Transverse colon (tissue), 3 donors: Measurements from ENCODE around the gene FNDC7.

ENCODE experiments used
- CTCF ChIP-seq, 5 experiments: fragments of 200-600 bp in 3 of 5; fragments of 450-650 bp in 2 of 5; sonication (generic) in 3 of 5; IDR thresholded peaks; 1 replicate in 2 of 5; 2 replicates in 3 of 5; pipeline ENCODE4 v1.5.1; 2016 to 2017; ENCODE audit warnings: antibody characterized with exemption in 5 of 5, inconsistent platforms in 3 of 5, mild to moderate bottlenecking in 2 of 5, moderate library complexity in 1 of 5
- EP300 ChIP-seq: sonication (generic); formaldehyde crosslinking; IDR thresholded peaks from one replicate; pipeline ENCODE4 v1.6.1; 2017; ENCODE audit warnings: antibody characterized with exemption, low read depth
- POLR2A ChIP-seq: fragments of 450-650 bp; IDR thresholded peaks from one replicate; pipeline ENCODE4 v1.6.1; 2016; ENCODE audit warnings: antibody characterized with exemption, mild to moderate bottlenecking, moderate library complexity

DNA sequence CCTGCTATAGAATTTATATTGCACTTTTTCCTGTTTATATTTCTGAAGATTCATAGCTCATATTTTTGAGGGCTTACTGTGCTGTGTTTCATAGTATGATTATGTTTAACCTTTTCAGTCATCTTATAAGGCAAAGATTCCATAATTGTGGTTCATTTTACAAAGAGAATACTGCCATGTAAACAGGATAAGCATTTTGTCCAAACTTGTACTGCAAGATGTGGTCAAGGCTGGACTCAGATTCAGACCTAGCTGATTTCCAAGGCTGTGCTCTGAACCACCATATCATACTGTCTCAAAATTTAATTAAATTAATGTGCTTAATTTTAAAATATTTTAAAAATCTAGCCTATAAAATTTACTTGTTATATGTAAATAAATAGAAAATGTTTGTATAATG is 65.1 kb downstream of the FNDC7 start:
- TF ChIP-seq CTCF (IDR thresholded peaks at IDR 0.05) (no peak), POLR2A (no peak), EP300 (no peak)
